M059J (cell line): ENCODE data around the gene ZNF616. TPM values are rescaled to one million over a fixed set of nuclear protein-coding genes. Genes with fewer than 3 reads are reported as not detected.

Experiments used
- DNase-seq: peaks from one replicate; pipeline ENCODE4 v3.0.0-alpha.2; 2012; ENCODE audit warnings: low read depth
- total RNA-seq: library from RNA; depleted of rRNA; stranded (reverse); fragments of >200 nt; shearing (Covaris generic); gene quantifications from 2 replicates; pipeline ENCODE4 v1.2.3, GENCODE V29; 2014; rRNA removed

The ZNF616 gene
- total RNA-seq, result 8.0 and 8.9 TPM in 2 replicates

DNA sequence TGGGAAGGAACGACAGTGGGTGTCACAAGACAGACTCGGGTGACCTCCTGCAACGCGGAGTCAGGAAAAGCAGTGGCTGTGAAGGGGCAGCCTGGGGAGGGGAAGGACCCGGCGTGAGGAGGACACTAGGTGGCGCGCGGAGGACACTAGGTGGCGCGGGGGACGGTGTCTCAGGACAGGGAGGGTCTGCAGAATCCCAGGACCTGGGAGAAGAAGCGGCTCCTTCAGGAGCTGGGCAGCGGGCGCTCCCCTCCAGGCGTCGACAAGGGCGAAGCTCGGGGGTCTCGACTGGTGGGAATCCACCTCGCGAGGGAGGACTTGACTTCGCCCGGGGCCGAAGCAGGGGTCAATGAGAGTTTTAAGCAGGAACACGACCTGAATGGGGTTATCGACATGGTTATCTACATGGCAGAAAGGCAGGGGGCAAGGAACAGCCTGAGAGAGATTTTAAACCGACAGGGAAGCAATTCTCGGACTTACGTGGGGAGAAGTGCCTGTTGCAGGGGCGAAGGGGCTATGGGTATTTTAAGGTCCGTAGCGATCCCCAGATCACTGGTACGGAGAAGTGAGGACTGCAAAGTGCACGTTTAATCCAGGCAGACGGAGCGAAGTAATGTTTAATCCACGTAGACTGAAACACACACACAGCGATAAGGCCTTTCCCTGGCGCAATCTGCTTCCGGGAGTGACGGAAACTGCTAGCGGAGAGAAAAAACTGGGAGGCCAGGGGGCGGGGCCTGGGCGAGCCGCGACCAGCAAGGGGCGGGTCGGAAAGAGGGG lies at the start of gene ZNF616:
ZNF616 (minus strand) TSS at position 687 of the 780 bp plus-strand sequence. CDS start 9,426 bp downstream, outside the sequence.
- peak; percentile 93 for DNase-seq

DNA sequence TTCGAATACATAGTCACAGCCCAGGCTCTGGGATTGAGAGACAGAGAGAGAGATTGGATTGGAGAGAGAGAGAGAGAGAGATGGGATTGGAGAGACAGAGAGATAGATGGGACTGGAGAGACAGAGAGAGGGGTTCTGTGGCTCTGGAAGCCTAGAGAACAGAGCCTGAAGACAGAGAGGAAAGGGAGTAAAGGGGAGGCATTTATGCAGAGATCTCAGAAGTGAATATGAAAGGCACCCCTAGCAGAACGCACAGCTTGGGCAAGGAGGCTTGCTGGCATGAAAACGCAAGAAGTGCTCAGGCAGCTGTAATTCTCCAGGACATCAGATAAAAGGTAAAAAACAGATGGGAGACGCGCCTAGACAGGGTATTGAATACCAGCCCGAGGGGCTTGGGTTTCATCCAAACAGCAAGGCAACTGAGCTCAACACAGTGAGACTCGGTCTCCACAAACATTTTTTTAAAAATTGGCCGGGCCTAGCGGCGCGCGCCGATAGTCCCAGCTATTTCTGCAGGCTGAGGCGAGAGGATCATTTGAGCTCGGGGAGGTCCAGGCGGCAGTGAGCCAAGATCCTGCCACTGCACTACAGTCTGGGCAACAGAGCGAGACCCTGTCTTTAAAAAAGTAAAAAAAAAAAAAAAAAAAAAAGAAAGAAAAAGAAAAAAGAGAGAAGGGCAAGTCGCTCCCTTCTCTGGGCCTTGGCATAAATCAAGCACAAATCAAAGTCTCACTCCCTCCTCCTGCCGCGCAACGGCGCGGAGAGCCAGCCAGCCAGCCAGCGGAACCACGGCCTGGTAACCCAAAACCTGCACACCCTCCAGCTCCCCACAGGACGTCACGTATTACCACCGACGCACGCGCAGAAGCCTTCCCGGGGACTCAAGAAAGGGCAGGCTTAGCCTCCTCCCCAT lies 49.3 kb upstream of the ZNF616 start:
- DNase-seq, result no peak

DNA sequence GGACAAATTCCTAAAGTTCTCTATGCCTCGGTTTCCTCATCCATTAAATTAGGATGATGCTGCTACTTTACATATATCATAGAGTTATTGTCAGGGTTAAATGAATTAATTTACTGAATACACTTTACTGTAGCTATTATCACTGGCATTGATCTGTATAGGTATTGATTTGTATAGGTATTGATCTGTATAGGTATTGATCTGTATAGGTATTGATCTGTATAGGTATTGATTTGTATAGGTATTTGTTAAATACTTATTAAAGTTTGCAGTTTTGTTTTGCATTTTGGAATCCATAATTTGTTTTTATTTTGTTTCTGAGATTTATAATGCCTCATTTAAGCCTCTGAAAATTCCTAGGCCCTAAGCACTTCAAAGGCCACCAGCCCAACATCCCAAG lies 47.7 kb upstream of the ZNF616 start:
- DNase-seq, result no peak

DNA sequence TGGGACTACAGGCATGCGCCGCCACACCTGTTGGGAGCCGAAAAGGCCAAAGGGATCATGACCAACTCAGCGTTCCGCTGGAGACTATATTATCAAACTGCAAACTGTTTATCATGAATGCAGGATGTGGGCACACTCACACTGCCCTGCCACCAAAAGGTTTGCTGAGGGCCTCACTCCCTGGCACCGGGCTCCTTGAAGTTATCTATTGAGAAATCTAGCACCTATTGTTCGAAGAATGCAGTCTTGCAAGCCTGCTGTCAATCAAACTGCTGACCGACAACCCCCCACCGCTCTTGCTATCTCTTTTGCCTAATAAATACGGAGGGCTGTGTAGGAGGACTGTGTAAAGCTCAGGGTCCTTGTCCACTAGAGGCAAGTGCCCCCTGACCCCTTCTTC lies 36.8 kb upstream of the ZNF616 start:
- DNase-seq, result no peak

DNA sequence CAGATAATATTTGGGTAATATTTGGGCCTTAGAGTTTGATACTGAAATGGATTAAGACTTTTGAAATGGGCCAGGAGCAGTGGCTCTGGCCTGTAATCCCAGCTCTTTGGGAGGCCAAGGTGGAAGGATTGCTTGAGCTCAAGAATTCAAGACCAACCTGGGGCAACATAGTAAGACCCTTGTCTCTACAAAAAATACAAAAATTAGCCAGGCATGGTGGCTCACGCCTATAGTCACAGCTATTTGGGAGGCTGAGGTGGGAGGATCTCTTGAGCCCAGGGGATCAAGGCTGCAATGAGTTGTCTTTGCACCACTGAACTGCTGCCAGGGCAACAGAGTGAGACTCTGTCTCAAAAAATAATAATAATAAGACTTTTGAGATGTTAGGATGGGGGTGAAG lies 32.6 kb upstream of the ZNF616 start:
- DNase-seq, result no peak

DNA sequence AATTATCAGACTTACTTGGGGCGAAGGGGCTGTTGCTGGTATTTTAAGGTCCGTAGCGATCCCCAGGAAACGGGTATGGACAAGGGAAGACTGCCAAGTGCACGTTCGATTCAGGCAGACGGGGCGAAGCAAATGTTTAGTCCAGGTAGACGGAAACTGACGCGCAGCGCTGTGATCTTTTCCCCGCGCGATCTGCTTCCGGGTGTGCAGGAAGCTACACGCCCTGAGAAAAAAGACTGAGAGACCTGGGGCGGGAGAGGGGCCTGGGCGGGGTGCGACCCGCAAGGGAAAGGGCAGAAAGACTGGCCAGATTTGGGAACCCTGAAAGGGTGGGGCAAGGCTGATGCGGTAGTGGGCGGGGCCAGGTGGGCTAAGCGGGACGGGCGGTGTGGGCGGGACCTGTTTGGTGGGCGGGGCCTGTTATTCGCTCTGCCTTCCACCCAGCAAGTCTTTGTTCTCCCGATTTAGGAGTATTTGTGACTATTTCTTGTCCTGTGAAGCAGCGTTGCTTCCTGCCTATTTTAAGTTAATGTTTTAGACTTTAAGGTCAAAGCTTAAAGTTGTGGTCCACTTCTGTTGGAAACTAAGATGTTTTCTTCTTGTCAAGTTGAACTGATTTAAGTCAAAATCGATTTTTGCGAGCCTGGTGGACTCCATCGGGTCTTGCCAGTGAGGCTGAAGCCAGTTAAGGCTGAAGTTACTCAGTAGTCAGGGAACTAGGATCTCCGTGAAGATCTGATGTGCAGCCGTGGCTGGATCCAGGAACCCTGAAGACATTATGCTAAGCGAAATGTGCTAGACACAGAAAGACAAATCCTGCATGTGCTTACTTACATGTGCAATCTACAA lies 31.8 kb upstream of the ZNF616 start, which contains the start of gene ZNF836:
ZNF836 (minus strand) TSS at position 301 of the 849 bp plus-strand sequence. CDS start 3,549 bp downstream, outside the sequence.
- peak; percentile 78 for DNase-seq

DNA sequence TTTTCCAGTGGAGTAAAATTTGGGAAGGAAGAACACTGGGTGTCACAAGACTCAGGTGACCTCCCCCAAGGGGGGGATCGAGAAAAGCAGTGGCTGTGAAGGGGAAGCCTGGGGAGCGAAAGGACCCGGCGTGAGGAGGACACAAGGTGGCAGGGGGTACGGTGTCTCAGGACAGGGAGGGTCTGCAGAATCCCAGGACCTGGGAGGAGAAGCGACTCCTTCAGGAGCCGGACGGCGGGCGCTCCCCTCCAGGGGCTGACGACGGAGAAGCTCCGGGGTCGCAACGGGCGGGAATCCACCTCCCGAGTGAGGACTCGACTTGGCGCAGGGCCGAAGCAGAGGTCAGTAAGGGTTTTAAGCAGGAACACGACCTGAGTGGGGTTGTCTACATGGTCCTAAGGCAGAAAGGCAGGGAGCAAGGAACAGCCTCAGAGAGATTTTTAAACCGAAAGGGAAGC lies 31.2 kb upstream of the ZNF616 start:
- peak; percentile 3 for DNase-seq

DNA sequence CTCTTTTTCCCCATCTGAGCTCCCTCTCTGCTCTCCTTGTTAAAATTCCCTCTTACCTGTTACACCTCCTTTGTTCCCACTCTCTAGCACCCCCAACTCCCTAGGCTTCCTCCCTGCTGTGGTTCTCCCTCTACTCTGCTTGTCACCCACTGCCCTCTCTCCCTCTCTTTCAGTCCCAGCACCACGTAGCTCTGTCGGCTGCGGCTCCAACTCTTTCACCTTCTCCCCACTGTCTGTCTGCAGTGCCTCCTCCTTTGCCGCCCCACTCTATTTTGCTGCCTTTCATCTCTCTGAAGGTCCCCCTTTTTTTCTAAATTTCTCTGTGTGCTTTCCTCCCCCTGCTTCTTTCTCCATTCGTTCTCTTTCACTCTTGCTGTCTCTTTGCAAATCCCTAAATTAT lies 30.6 kb upstream of the ZNF616 start:
- DNase-seq, result no peak

DNA sequence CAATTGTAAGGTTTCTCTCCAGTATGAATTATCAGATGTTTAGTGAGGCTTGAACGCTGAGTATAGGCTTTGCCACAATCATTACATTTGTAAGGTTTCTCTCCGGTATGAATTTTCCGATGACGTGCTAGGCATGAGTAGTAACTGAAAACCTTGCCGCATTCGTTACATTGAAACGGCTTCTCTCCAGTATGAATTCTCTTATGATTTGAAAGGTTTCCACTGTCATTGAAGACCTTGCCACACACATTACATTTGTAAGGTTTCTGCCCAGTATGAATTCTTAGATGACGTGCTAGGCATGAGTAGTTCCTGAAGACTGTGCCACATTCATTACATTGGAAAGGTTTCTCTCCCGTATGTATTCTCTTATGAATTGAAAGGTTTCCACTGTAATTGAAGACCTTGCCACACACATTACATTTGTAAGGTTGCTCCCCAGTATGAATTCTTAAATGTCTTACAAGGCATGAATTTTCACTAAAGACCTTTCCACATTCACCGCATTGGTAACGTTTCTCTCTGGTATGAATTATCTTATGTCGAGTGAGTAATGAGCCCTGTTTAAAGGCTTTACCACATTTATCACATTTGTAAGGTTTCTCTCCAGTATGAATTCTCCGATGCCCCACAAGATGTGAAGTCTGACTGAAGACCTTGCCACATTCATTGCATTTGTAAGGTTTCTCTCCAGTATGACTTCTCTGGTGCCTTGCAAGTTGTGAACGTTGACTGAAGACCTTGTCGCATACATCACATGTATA lies 16.0 kb upstream of the ZNF616 start:
- no peak for DNase-seq

DNA sequence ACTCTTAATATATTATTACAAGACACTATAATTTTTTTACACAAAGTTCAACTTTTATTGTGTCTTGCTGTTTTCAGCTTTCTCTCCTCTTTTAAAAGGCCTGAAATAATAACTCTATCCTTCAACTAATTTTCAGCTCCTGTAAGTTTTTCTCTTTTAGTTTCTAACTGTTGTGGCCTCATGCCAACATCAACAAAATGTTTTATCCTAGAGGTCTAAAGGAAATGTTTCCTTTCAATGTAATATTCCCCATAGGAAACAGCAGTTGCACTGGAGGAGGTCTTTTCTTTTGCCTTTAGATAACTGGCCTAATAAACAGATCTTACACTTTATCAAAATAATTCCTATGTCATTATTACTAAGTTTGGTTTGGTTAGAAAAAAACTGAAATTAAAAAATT lies 8.5 kb upstream of the ZNF616 start:
- peak; percentile 11 for DNase-seq

DNA sequence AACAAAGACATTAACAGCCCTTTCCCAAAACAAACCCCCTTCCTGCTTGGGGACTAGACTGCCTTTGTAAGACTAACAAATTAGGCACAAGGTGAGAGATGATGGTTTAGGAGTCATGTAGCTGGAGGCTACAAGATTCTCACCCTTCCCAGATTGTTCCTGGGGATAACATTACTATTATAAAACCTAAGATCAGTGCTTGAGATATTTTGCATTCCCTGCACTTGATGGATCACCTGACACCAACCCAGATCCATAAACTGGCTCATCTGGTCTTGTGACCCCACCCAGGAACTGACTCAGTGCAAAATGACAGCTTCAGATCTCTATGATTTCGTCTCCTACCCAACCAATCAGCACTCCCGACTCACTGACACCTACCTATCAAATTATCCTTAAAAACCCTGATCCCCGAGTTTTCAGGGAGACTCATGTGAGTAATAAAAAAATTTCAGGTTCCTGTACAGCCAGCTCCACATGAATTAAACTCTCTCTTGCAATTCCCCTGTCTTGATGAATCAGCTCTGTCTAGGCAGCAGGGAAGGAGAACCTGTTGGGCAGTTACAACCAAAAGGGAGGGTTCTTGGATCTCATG lies 2.4 kb upstream of the ZNF616 start:
- DNase-seq, result no peak

DNA sequence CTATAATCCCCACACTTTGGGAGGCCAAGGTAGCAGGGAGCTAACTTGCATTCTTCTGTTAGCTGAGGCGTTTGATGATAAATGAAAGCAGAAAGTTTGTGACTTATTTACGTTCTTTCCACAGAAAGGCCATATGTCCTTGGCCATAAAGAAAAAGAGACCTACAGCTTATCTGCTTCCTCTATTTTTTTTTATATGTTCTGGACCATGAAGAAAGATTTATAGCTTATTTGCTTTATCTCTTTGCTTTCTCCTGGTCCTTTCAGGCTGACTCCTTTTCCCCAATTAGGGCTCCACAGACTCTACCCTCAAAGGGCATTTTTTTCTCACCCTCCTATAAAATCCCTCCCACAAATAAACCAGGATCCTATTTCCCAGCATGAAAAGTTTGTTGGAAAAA lies 1.5 kb upstream of the ZNF616 start:
- no peak for DNase-seq

DNA sequence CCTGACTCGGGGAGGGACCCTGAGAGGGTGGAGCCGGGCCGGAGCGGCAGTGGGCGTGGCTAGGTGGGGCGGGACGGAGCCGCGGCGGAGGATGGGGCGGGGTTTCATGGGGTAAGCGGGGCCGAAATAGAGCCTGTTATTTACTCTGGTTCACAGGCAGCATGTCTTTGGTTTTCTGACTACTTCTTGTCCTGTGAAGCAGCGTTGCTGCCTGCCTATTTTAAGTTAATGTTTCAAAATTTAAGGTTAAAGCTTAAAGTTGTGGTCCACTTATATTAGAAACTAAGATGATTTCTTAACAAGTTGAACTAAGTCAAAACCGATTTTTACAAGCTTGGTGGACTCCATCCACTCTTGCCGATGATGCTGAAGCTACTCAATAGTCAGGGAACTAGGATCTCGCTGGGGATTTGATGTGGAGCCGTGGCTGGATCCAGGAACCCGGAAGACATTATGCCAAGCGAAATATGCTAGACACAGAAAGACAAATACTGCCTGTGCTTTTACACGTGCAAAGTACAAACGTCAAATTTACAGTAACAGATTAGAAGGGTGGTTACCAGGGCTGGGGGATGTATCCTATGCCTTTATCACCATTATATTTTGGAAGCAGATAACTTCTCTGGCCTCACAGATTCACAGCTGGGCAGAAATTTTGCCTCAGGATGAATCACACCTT lies 433 bp upstream of the ZNF616 start:
- DNase-seq, result peak; percentile 29

DNA sequence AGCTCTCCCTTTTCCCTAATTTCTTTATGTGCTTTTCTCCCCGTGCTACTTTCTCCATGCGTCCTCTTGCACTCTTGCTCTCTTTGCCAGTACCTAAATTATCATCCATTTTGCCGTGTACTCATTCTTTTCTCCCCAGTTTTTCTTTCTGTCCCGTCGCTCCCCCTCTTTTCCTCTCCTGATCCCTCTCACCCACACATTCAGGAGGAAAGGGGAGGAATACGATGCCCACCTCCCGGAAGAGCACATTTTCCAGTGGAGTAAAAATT lies 821 bp downstream of the ZNF616 start:
- DNase-seq, result no peak

DNA sequence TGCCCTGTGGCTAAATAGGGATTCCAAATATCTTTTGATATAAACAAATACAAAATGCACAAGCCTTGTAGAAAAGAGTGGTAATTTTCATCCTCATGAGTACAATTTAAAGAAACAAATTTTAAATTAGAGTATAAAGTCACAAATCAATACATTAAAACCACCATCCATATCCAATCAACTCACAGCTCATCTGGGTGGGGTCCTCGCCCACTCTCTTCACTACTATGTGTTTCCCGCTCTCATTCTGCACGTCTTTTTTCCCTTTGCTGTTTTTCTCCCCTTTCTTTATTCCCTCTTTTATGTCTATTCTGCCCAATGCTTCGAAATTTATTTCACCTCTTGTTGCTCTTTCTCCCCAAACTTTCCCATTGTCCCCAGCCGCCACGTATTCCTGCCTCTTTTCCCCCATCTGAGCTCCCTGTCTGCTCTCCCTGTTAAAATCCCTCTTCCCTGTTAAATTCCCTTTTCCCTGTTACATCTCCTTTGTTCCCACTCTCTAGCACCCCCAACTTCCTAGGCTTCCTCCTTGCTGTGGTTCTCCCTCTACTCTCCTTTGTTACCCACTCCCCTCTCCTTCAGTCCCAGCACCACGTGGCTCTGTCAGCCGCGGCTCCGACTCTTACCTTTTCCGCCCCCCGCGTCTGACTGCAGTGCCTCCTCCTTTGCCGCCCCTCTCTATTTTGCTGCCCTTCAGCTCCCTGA lies 1.3 kb downstream of the ZNF616 start:
- peak; percentile 18 for DNase-seq

DNA sequence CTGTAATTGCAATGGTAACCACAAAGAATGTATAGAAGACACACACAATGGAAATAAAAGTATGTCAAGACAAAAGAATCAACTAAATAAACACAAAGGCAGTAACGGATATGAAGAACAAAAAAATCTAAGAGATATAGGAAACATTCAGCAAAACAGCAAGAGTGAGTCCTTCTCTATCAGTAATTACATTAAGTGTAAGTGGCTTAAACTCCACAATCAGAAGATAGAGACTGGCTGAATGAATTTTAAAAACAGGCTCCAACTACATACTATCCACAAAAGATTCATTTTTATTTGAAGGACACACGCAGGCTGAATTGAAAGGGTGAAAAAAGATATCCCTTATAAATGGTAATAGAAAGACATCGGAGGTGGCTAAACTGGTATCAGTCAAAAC lies 19.5 kb downstream of the ZNF616 start:
- no peak for DNase-seq

DNA sequence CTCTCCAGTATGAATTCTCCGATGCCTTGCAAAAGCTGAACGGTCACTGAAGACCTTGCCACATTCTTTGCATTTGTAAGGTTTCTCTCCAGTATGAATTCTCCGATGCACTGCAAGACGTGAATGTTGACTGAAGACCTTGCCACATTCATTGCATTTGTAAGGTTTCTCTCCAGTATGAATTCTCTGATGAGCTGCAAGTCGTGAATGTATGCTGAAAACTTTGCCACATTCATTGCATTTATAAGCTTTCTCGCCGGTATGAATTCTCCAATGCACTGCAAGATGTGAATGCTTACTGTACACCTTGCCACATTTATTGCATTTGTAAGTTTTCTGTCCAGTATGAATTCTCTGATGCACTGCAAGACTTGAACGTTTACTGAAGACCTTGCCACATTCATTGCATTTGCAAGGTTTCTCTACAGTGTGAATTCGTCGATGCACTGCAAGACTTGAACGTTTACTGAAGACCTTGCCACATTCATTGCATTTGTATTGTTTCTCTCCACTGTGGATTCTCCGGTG lies 24.1 kb downstream of the ZNF616 start:
- DNase-seq, result no peak

DNA sequence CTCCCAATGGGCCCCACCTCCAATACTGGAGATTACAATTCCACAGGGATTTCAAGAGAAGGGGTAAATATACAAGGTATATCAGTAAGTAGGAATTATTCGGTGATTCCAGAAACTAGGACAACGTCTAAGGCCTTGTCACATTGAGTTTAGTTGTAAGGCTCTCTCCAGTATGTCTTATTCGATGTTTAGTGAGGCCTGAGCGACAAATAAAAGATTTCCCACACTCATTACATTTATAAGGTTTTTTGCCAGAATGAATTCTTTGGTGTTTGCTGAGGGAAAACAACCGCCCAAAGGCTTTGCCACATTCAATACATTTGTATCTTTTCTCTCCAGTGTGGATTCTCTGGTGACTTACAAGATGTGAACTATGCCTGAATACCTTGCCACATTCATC lies 25.0 kb downstream of the ZNF616 start:
- no peak for DNase-seq

DNA sequence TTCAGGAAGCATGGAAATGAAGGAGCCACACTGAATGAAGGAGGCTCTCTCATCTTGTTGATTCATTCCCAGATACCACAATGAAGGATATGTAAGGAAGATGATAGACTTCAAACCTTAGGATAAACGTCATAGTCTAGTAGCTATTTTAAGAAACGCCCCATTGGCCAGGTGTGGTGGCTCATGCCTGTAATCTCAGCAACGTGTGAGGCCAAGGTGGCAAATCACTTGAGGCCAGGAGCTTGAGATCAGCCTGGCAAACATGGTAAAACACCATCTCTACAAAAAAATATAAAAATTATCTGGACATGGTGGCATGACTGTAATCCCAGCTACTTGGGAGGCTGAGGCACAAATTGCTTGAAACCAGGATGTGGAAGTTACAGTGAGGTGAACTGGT lies 27.1 kb downstream of the ZNF616 start:
- no peak for DNase-seq
